Measurements from ENCODE around the gene GMPR2.
"Not testable (repeated sequence)": the region's sequence is repeated elsewhere in the genome, so short reads cannot be mapped to it uniquely, and the experiment has no call there.

The GMPR2 gene

DNA sequence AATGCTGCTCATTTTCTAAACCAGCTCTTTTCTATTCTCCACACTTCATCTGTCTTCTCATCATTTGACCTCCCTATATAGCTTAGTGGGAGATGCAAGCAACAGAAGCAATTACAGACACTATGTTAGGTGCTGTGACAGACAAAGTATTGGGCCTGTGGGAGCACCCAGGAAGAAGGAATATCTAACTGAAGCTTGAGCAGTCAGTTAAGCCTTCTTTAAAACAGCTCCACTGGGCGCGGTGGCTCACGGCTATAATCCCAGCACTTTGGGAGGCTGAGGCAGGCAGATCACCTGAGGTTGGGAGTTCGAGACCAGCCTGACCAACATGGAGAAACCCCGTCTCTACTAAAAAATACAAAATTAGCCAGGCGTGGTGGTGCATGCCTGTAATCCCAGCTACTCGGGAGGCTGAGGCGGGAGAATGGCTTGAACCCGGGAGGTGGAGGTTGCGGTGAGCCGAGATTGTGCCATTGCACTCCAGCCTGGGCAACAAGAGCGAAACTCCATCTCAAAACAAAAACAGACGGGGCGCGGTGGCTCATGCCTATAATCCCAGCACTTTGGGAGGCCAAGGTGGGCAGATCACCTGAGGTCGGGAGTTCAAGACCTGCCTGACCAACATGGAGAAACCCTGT lies 29.4 kb upstream of the GMPR2 start:
- DNase-seq = not testable (repeated sequence)

DNA sequence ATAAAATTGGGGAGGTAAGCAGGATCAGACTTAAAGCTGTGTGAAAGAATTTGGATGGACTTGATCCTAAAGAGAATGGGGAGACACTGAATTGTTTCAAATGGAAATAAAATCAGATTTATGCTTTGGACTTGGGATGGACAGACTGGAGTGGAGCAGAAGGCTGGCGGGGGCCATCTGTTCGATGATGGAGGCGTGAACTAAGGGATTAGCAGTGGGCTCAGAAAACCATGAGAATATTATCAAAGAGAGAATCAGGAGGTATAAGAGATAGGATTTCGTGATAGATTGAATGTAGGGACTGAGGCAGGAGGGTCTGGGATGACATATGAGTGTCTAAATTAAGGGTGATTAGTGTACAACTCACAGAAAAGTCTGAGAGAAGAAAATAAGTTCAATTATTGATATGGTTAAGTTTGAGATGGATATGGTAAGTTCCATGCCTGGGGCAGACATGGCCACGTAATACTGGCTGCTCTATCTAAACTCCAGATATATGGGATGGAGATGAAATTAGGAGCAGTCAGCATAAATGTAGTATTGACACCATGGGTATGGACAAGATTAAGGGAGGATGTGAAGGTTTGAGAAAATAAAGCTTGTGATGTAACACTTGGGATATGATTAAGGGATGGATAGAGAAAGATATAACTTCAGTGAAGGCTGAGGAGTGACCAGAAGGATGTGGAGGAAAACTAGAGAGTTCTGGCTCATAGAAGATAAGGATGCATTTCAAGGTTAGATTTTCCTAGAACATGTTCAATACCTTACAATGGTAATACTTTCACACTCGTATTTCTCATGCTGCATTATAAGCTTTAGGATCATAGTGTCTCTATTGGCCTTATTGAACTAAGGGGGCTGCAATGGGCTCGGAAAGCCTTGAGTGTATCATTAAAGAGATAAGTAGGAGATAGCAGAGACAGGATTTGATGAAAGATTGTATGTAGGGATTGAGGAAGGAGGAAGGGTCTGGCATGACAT lies 28.3 kb upstream of the GMPR2 start:
- no peak for DNase-seq

DNA sequence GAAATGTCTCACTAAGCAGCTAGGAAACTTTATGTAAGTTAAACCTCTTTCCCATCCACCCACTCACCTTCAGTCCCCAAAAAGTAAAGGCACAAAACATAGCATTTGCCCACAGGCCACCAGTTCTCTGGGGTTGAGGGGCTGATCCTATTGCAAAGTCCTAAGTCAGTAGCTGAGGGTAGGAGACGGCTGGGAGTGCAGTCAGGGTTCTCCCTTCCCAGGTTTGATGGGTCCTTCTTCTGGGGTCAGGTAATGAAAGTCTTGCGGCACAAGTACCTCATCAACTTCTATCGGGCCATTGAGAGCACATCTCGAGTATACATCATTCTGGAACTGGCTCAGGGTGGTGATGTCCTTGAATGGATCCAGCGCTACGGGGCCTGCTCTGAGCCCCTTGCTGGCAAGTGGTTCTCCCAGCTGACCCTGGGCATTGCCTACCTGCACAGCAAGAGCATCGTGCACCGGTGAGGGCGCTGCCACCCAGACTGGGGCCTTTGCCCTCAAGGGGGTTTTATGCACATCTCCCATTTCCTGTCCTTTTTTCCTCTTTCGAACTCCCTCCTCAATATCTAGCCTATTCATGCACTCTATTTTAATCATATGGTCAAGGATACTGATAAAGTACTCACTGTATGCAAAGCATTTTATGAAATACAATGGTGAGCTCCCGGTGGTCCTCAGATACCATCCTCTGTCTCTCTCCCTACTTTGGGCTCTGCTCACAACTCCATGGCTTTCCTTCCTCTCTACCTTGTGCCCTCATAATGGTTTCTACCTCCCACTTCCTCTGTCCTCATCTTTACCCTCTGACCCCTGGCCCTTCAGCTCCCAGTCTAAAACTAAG lies 26.2 kb upstream of the GMPR2 start:
- no peak for DNase-seq

DNA sequence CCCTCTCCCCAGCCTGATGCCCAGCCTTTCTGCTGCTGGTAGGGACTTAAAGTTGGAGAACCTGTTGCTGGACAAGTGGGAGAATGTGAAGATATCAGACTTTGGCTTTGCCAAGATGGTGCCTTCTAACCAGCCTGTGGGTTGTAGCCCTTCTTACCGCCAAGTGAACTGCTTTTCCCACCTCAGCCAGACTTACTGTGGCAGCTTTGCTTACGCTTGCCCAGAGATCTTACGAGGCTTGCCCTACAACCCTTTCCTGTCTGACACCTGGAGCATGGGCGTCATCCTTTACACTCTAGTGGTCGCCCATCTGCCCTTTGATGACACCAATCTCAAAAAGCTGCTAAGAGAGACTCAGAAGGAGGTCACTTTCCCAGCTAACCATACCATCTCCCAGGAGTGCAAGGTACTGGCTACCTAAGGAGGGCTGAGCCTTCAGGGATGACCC lies 25.6 kb upstream of the GMPR2 start:
- no peak for DNase-seq

DNA sequence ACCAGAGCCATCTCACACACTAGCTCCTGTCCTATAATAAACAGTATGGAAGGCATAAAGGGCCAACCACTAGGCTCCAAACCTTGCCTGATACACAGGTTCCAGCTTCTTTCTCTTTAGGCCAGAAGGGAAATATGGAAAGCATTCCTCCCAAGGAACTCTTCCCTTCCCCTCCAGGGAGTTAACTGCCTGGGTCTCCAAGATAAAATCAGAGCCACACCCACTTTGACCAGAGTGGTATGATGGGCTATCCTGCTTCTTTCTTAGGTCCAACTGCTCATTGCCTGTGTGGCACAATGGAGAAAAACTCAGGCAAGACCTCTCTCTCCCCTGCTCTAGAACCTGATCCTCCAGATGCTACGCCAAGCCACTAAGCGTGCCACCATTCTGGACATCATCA lies 25.1 kb upstream of the GMPR2 start:
- peak; percentile 3 for DNase-seq

DNA sequence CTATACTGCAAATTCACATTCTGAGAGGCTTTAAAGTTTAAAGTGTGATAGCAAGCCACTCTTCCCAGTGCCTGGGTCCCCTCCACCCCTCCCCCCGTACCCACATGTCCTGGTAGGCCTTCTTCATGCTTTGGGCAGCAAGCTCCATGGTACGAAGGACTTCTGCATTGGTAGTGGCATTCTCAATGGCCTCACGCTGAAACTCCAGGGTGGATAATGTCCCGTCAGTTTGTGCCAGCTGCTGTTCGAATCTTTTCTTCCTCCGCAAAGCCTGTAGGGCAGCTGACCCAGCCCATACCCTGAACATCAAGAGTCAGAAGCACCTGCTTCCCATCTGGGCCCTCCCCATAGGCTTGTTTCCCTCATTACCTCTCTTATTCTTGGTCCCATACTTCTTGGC lies 21.4 kb upstream of the GMPR2 start:
- no peak for DNase-seq

DNA sequence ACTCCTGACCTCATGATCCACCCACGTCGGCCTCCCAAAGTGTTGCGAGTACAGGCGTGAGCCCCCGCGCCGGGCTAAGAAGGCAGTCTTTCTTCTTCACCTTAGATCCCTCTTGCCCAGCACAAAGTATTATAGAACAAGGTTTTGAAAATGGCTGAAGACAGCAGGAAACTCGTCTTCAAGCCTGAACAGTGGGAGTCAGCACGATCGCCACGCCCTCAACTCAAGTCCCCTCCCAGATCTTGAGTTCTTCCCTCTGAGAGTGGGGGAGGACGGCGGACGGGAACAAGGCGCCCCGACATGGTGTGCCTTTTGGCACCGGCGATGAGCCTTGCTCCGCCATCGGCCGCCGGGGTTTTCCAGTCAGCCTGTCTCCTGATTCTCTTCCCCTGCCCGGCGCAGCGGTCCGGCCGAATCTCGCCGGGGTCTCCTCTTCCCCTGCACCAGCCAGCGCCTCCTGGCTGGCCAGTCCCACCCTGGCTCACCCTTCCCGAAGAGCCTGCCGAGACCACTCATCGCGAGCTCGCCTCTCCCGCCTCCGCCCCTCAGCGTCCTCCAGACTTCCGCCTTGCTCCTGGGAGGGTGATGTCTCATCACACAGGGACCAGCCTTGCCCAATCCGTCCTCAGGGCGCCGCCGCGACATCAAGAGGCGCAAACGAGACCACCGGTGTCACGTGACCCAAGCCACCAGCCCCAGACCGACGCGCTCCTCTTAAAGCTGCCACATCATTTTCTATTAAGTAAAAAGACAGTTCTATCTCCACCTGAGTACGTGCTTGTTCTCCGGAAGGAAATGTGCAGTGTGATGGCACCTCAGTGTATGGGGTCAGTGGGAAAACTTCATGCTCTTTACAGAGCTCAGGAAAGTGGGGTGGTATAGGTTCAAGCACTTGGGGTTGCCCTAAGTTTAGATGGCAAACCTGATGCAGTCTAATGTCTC lies 19.5 kb upstream of the GMPR2 start, which contains the start of gene CHMP4A:
Gene CHMP4A (minus strand): TSS at position 565 of the 942 bp plus-strand sequence. CDS start 49 bp downstream, at position 516.
- DNase-seq = peak; percentile 97

DNA sequence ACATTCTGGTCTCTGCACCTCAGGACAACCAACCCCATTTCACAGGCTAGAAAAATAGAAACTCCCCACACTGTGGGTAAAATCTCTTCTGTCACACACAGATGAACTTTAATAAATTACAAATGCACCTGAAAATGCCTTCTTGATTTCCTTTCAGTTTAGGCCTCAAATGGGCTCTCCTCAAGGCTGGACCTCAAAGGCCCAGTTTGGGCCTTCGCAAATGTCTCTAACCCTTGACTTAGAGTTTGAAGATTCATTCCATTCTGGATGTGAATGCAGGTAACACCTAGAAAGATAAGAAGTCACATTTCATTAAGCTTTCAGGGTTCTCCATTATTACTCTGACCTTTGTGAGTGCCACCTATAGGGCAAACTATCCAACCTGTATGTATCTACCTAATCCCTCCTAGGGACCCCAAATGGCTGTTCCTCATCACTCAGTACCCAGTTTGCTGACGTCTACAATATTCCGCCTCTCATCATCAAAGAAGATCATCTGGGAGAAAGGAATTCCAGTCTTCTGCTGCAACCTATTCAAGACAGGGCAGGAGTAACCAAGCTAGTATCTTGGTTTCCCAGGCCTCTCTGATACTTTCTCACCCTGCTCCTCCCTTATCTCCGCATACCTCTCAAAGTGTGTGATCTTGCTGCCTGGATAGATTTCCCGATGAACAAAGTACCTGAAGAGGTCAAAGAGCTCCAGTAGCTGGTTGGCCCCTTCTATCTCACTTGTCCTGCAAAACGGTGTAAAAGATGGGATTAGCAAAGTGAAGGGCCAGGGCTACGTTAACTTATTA lies 18.7 kb upstream of the GMPR2 start:
- DNase-seq = no peak

DNA sequence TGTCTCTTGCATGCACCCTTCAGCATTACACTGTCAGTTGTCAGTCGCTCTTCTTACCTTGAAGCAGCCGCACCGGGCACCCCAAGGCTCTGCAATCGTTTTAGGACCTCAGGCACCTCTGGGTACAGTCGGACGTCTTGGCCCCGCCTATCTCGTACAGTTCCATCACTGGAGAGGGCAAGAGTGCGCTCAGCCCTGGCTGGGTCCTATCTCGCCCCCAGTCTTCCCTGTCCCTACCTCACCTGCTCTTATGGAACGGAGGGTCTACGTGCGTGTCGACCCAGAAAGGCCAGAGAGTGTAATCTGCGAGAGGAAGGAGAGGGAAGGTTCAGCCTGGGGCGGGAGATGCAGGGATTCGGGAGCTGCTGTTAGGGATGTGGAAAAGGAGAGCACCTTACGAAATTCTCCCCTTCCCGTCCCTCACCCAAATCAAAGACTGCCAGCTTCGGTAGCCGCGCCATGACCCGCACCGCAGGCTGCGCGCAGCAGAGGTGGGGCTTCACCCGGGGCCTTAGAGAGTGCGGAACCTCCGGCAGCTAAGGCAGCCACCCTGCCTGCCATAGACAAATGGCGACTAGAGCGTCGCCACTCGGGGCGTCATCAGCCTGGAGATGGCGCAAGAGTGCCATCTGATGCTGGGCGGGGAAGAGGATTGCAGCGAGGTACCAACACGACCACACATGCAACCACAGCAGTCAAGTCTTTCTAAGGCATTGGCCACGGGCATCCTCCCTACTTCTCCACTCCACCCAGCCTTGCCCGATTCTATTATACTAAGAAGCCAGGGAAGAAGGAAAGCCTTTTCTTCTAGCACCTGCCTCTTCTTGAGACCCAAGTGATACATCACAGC lies 17.0 kb upstream of the GMPR2 start, which contains the start of gene MDP1:
Gene MDP1 (minus strand): TSS at position 572 of the 850 bp plus-strand sequence. CDS start 111 bp downstream, at position 461.
- DNase-seq = peak; percentile 92

DNA sequence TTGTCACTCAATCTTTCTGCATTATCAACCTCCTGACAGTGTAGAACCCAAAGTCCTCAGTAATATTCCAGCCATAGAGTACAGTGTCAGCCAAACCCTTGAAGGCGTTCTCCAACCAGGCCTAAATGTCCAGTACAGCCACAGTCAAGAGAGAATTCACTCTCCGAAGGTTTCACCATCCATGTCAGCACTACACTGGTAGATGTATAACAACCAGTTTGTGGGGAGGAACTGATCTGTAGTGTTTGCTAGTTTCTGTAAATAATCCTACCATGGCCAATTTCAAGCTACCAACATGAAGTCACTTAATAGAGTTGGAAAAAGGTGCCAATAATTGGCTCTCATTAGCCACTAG lies 16.4 kb upstream of the GMPR2 start:
- DNase-seq = no peak

DNA sequence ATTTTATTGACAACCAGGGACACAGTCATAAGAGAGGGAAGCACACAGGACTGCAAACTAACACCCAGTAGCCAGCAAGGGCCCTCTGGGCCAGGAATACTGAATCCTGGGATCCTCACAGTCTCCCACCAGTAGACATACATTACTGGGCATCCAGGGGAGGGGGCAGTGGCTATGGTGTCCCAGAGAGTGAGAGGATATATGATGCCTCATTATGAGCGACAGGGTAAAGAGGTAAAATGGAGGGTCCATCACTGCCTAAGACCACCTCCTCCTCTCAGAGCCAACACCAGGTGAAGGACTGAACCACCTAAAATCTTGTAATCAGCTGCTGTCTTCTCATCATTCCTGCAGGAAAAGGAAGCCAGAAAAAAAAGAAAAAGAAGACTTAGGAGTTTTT lies 15.9 kb upstream of the GMPR2 start:
- DNase-seq = not testable (repeated sequence)

DNA sequence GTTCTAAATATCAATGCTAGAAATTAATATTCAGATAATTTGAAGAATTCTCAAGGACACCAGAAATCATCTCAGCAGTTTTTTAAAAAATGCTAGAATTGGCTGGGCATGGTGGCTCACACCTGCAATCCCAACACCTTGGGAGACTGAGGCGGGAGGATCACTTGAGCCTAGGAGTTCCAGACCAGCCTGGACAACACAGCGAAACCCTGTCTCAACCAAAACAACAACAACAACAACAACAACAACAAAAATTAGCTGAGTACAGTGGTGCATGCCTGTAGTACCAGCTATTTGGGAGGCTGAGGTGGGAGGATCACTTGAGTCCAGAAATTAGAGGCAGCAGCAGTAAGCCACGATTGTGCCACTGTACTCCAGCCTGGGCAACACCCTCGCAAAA lies 13.6 kb upstream of the GMPR2 start:
- no peak for DNase-seq

DNA sequence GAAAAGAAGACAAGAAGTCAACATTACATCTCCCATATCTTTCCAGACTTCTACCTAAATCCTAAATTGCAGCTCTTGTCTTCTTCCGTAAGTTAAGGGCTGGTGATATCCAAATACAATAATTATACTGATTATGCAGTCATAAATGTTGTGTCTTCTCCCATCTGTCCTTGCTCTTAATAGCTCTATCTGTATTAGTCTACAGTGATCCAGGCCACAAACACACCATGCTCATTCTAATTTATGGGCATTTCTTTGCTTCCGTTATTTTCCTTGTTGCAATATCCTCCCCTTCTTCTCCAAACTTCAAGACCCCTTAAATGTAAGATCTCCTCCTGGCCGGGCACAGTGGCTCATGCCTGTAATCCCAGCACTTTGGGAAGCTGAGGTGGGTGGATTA lies 13.2 kb upstream of the GMPR2 start:
- no peak for DNase-seq

DNA sequence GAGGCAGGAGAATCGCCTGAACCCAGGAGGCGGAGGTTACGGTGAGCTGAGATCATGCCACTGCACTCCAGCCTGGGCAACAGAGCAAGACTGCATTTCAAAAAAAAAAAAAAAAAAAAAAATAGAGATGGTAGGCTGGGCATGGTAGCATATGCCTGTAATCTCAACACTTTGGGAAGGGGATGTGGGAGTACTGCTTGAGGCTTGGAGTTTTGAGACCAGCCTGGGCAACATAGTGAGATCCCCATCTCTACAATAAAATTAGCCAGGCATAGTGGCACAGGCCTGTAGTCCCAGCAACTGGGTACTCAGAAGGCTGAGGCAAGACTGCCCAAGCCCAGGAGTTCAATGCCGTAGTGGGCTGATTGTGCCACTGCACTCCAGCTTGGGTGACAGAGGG lies 9.7 kb upstream of the GMPR2 start:
- DNase-seq = not testable (repeated sequence)

DNA sequence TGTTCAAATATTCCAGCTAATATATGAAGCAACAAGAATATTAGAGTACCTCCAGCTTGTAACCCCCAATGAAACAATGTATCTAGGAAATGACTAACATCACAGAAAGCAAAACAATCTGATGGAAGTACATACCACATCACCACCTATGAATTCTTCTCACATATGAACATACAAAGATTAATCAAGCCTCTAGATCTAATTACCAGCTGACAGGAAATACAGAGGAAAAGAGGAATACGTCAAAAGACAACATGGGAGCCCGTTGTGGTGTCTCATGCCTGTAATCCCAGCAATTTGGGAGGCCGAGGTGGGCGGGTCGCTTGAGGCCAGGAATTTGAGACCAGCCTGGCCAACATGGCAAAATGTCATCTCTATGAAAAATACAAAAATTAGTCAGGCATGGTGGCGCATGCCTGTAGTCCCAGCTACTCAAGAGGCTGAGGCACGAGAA lies 8.1 kb upstream of the GMPR2 start:
- no peak for DNase-seq

DNA sequence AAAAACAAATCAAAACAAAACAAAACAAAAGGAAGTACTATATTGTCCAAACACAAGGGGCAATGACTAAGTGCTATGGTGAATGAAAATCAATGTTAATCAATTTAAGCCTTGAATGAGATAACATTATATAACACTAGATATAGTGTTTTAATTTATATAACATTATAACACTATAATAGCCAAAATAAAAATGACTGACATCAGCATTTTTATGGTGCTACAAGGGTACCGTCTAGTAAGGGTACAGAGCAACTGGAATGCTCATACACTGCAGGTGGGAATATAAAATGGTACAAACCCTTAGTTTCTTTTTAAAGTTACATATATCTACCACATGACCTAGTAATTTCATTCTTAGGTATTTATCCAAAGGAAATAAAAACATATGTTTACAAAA lies 6.3 kb upstream of the GMPR2 start:
- no peak for DNase-seq

DNA sequence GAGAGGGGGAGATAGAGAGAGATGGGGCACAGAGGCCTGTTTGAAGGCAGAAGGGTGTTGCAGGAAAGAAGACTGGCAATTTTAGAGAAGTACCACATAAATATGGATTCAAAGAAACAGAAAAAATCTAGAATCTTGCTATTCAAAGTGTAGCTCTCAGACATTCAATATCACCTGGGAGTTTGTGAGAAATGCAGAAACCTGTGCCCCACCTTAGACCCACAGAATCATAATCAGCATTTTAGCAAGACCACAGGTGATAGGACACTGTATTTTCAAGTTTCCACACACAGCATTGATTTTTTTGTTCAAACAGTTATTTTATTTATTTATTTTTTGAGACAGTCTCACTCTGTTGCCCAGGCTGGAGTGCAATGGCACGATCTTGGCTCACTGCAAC lies 3.8 kb upstream of the GMPR2 start:
- DNase-seq = no peak

DNA sequence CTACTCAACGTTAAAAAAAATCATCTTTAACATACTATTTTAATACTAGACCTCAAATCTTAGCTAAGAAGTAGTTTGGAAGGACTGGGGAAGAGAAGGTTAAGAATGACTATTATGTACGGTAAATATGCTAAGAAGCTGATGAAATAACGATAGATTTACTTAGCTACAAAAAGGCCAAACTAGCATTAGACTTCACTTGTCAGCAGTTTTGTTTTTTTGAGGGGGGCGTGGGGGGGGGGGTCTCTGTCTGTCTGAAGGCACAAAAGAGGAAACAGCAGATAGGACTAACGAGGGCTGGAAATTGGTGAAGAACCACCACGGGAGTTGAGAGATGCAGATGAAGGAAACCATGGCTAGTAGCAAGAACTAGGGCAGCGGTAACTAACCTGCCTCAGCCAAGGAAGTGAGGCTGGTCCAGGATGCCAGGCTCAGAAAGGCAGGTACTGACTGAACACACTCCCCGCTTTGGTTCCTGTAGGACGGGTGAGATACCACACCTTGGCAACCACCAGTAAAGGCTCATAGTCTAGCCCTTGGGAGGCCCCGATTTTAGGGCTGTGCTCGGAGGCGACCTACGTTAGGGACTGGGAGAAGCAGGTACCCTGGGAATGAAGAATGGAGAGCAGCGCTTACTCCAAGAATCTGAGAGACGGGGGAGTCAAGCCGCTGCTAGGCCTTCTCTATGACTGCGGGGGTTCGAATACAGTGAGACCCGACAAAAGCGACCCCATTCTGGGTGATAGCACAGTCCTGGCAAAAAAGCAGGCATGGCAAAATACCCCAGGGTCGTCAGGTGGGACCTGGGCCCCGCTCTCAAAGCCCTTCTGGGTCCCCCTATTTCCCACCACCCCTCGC lies 1.2 kb upstream of the GMPR2 start:
- peak; percentile 10 for DNase-seq

DNA sequence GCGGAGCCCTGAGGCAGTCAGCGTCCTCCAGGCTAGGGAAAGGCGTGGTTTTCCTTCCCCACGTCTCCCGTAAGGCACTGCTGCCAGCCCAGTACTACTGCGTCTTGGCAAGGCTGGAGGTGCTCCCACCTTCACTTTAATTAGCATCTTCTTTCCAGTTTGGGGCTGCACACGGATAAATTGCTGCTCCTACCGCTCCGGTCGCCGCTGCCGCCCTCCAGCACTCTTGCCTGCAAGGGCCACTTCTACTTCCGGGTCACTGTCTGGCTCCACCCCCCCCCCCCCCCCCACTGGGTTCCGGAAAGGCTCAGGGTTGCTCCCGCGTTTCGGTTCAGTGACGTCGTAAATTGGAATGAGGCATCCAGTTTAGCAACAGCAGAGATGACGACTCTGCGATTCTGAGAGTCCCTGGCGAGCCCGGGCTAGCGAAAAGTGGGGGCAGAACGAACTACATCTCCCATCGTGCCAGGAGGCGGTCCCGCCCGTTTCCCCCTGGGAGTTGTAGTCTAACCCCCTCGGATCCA lies 546 bp upstream of the GMPR2 start, which contains the start of gene NEDD8:
Gene NEDD8 (minus strand): TSS at position 247 of the 524 bp plus-strand sequence. CDS start 100 bp downstream, at position 147.
- peak; percentile 92 for DNase-seq
